Mesenchymal stem cell (in vitro differentiated cells and primary cell): ENCODE measurements around the gene SNAP25.

Source experiments
- DNase-seq: peaks from one replicate; pipeline ENCODE4 v3.0.0-alpha.2; 2013
- H2AFZ ChIP-seq: one replicate; pipeline ENCODE4 v1.6.1; 2013; ENCODE audit warnings: low read depth, mild to moderate bottlenecking, control low read depth, inconsistent platforms, low read length, moderate library complexity
- H2AK5ac ChIP-seq: 2 replicates; pipeline ENCODE4 v1.6.1; 2013; ENCODE audit warnings: low read length, moderate library complexity, mild to moderate bottlenecking, inconsistent platforms; ENCODE audit not compliant: severe bottlenecking
- H2BK120ac ChIP-seq: one replicate; pipeline ENCODE4 v1.6.1; 2013; ENCODE audit warnings: low read depth, mild to moderate bottlenecking, inconsistent platforms, low read length, moderate library complexity
- H2BK12ac ChIP-seq, 2 experiments: one replicate each; pipeline ENCODE4 v1.6.1; 2013; ENCODE audit warnings: inconsistent platforms in 2 of 2, low read length in 2 of 2, mild to moderate bottlenecking in 2 of 2, moderate library complexity in 2 of 2, control low read depth in 1 of 2
- H2BK15ac ChIP-seq: one replicate; pipeline ENCODE4 v1.6.1; 2013; ENCODE audit warnings: mild to moderate bottlenecking, low read depth, inconsistent platforms; ENCODE audit not compliant: poor library complexity, severe bottlenecking
- H2BK5ac ChIP-seq: 2 replicates; pipeline ENCODE4 v1.6.1; 2013; ENCODE audit warnings: low read depth, mild to moderate bottlenecking, low read length, control low read depth, inconsistent platforms; ENCODE audit not compliant: poor library complexity, severe bottlenecking
- H3K14ac ChIP-seq, 2 experiments: one replicate each; pipeline ENCODE4 v1.6.1; 2013; ENCODE audit warnings: inconsistent platforms in 2 of 2, low read length in 2 of 2, control low read depth in 1 of 2, mild to moderate bottlenecking in 1 of 2, moderate library complexity in 1 of 2
- H3K18ac ChIP-seq, 2 experiments: one replicate each; pipeline ENCODE4 v1.6.1; 2013; ENCODE audit warnings: inconsistent platforms in 2 of 2, low read length in 2 of 2, control low read depth in 1 of 2, low read depth in 1 of 2, mild to moderate bottlenecking in 1 of 2
- H3K23ac ChIP-seq, 2 experiments: one replicate each; pipeline ENCODE4 v1.6.1; 2013; ENCODE audit warnings: inconsistent platforms in 2 of 2, low read length in 2 of 2, mild to moderate bottlenecking in 2 of 2, moderate library complexity in 2 of 2, control low read depth in 1 of 2
- H3K27ac ChIP-seq: 2 replicates; pipeline ENCODE4 v1.5.1; 2013; ENCODE audit warnings: mild to moderate bottlenecking, moderate library complexity, low read length, control low read depth, inconsistent platforms; ENCODE audit not compliant: poor library complexity, severe bottlenecking
- H3K27me3 ChIP-seq, 2 experiments: 2 replicates each; pipeline versions ENCODE4 v1.6.1 to v1.7.0; 2013; ENCODE audit warnings: low read length in 2 of 2, mild to moderate bottlenecking in 2 of 2, moderate library complexity in 2 of 2, control low read depth in 1 of 2, inconsistent platforms in 1 of 2; ENCODE audit not compliant: control insufficient read depth in 1 of 2, insufficient read depth in 1 of 2
- H3K36me3 ChIP-seq, 2 experiments: 2 replicates each; pipeline versions ENCODE4 v1.6.1 to v1.7.0; 2013; ENCODE audit warnings: low read length in 2 of 2, control low read depth in 1 of 2, inconsistent platforms in 1 of 2, low read depth in 1 of 2, mild to moderate bottlenecking in 1 of 2; ENCODE audit not compliant: insufficient read depth in 2 of 2, control insufficient read depth in 1 of 2
- H3K4ac ChIP-seq, 2 experiments: one replicate each; pipeline ENCODE4 v1.6.1; 2013; ENCODE audit warnings: inconsistent platforms in 2 of 2, low read length in 2 of 2, mild to moderate bottlenecking in 2 of 2, moderate library complexity in 2 of 2, control low read depth in 1 of 2, low read depth in 1 of 2
- H3K4me1 ChIP-seq: 2 replicates; pipeline ENCODE4 v1.6.1; 2013; ENCODE audit warnings: low read depth, low read length, control low read depth; ENCODE audit not compliant: control insufficient read depth, insufficient read depth
- H3K4me2 ChIP-seq: 2 replicates; pipeline ENCODE4 v1.6.1; 2013; ENCODE audit warnings: low read length, mild to moderate bottlenecking, inconsistent platforms; ENCODE audit not compliant: poor library complexity, severe bottlenecking
- H3K4me3 ChIP-seq, 2 experiments: 2 replicates each; pipeline versions ENCODE4 v1.5.1 to v1.7.0; 2013; ENCODE audit warnings: low read length in 2 of 2, mild to moderate bottlenecking in 2 of 2, control low read depth in 1 of 2, low read depth in 1 of 2; ENCODE audit not compliant: insufficient read depth in 1 of 2
- H3K79me1 ChIP-seq: replicated peaks from 2 replicates; pipeline ENCODE4 v1.6.1; 2013; ENCODE audit warnings: mild to moderate bottlenecking, control low read depth, low read length, inconsistent platforms; ENCODE audit not compliant: poor library complexity, severe bottlenecking
- H3K9ac ChIP-seq: 2 replicates; pipeline ENCODE4 v1.7.0; 2013; ENCODE audit warnings: mild to moderate bottlenecking, low read length, moderate library complexity
- H3K9me3 ChIP-seq: 2 replicates; pipeline ENCODE4 v1.7.0; 2013; ENCODE audit warnings: mild to moderate bottlenecking, low read length; ENCODE audit not compliant: control insufficient read depth
- H4K8ac ChIP-seq: one replicate; pipeline ENCODE4 v1.6.1; 2013; ENCODE audit warnings: inconsistent platforms, mild to moderate bottlenecking, low read length, moderate library complexity
- H4K91ac ChIP-seq: one replicate; pipeline ENCODE4 v1.6.1; 2013; ENCODE audit warnings: mild to moderate bottlenecking, low read length, inconsistent platforms
- WGBS: methylation state at CpG from one replicate; pipeline ENCODE4 v1.1.7; 2013; ENCODE audit warnings: mixed read lengths; 5-methylcytosine and 5-hydroxymethylcytosine counted together

The SNAP25 gene

GRCh38 chr20:10171864-10172751, 46.5 kb upstream of the SNAP25 start:
- peaks cover 2% of the 10 kb centered on the region for H3K4me1 ChIP-seq
- H3K27ac ChIP-seq = no peak overlapping the region
- H3K36me3 ChIP-seq = no peaks in the 10 kb centered on the region
- no peak overlapping the region for H2BK120ac ChIP-seq
- H3K9me3 ChIP-seq = peaks cover 13% of the 10 kb centered on the region
- peaks cover 8 to 15% of the 10 kb centered on the region in 2 experiments for H3K27me3 ChIP-seq
- no peak overlapping the region for H3K14ac ChIP-seq
- no peak overlapping the region for H2BK5ac ChIP-seq
- H3K9ac ChIP-seq = peak overlapping the region; percentile 78
- peak overlapping the region; percentile 74 for H3K4me2 ChIP-seq
- H2AFZ ChIP-seq = peak overlapping the region; percentile 6
- no peak overlapping the region for H2AK5ac ChIP-seq
- no peak overlapping the region for H2BK12ac ChIP-seq
- H3K79me1 ChIP-seq = no peaks in the 10 kb centered on the region
- no peak overlapping the region for H3K4ac ChIP-seq
- H3K18ac ChIP-seq = peak overlapping the region in 1 of 2 experiments; percentile 32
- peak; percentile 45 for DNase-seq
- H4K8ac ChIP-seq = no peak overlapping the region
- no peak overlapping the region for H3K23ac ChIP-seq
- no peak overlapping the region for H2BK15ac ChIP-seq
- H4K91ac ChIP-seq = no peak overlapping the region
- H3K4me3 ChIP-seq = peak overlapping the region; percentile 48 to 79
- WGBS = 5% methylated on average over 34 of the region's 47 CpGs

GRCh38 chr20:10172998-10173655, 45.5 kb upstream of the SNAP25 start:
- Histone ChIP-seq H3K4me3 (peak overlapping the region in 1 of 2 experiments; percentile 79), H3K4me1 (peaks cover 2% of the 10 kb centered on the region), H3K4me2 (no peak overlapping the region), H3K9me3 (peaks cover 13% of the 10 kb centered on the region), H3K9ac (no peak overlapping the region), H3K4ac (no peak overlapping the region), H4K91ac (no peak overlapping the region), H3K14ac (no peak overlapping the region), H3K79me1 (no peaks in the 10 kb centered on the region), H4K8ac (no peak overlapping the region), H3K18ac (peak overlapping the region in 1 of 2 experiments; percentile 6), H3K27ac (no peak overlapping the region), H2BK120ac (no peak overlapping the region), H2BK12ac (no peak overlapping the region), H2BK5ac (no peak overlapping the region), H3K36me3 (no peaks in the 10 kb centered on the region), H3K23ac (no peak overlapping the region), H2AFZ (no peak overlapping the region), H3K27me3 (peaks cover 8 to 15% of the 10 kb centered on the region in 2 experiments), H2BK15ac (no peak overlapping the region), H2AK5ac (no peak overlapping the region)
- WGBS = 97% methylated on average over 16 of the region's 16 CpGs
- no peak for DNase-seq

- H2BK15ac ChIP-seq = no peak overlapping the region
- no peak overlapping the region for H4K8ac ChIP-seq
- no peaks in the 10 kb centered on the region for H3K36me3 ChIP-seq
- peaks cover 2% of the 10 kb centered on the region for H3K4me1 ChIP-seq
- H2AFZ ChIP-seq = no peak overlapping the region
- no peak overlapping the region for H2BK12ac ChIP-seq
- no peak overlapping the region for H3K4me3 ChIP-seq
- H4K91ac ChIP-seq = no peak overlapping the region
- H3K27me3 ChIP-seq = peaks cover 8 to 15% of the 10 kb centered on the region in 2 experiments
- H3K9me3 ChIP-seq = peaks cover 1% of the 10 kb centered on the region
- H2BK5ac ChIP-seq = no peak overlapping the region
- no CpG with 5 or more reads among the region's 1 CpG for WGBS
- no peak overlapping the region for H2BK120ac ChIP-seq
- no peak overlapping the region for H2AK5ac ChIP-seq
- DNase-seq = no peak
- H3K4me2 ChIP-seq = no peak overlapping the region
- no peak overlapping the region for H3K9ac ChIP-seq
- H3K4ac ChIP-seq = no peak overlapping the region
- H3K18ac ChIP-seq = no peak overlapping the region
- H3K27ac ChIP-seq = no peak overlapping the region
- no peak overlapping the region for H3K23ac ChIP-seq
- no peak overlapping the region for H3K14ac ChIP-seq
- no peaks in the 10 kb centered on the region for H3K79me1 ChIP-seq
These were observed 44.2 kb upstream of the SNAP25 start for GRCh38 chr20:10174400-10174799.

GRCh38 chr20:10177326-10177725, 41.3 kb upstream of the SNAP25 start:
- Histone ChIP-seq H3K9me3 (no peaks in the 10 kb centered on the region), H3K4me2 (no peak overlapping the region), H2AK5ac (no peak overlapping the region), H3K18ac (no peak overlapping the region), H4K8ac (no peak overlapping the region), H3K4ac (no peak overlapping the region), H3K36me3 (no peaks in the 10 kb centered on the region), H3K4me1 (peaks cover 2% of the 10 kb centered on the region), H3K23ac (no peak overlapping the region), H2BK5ac (no peak overlapping the region), H2AFZ (no peak overlapping the region), H3K9ac (no peak overlapping the region), H3K4me3 (no peak overlapping the region), H2BK12ac (no peak overlapping the region), H3K79me1 (no peaks in the 10 kb centered on the region), H2BK15ac (no peak overlapping the region), H4K91ac (no peak overlapping the region), H3K27ac (no peak overlapping the region), H3K27me3 (peaks cover 5 to 15% of the 10 kb centered on the region in 2 experiments), H3K14ac (no peak overlapping the region), H2BK120ac (no peak overlapping the region)
- WGBS = 98% methylated on average over 3 of the region's 3 CpGs
- no peak for DNase-seq
